K562 (cell line): ENCODE data around the gene ATF4. TPM values are rescaled to one million over a fixed set of nuclear protein-coding genes. Genes with fewer than 3 reads are reported as not detected.

Source experiments
- ATAC-seq: fragments of 200-7000 bp; cut with Tn5 transposase; 3 replicates; pipeline ENCODE4 v1.9.1; 2020; ENCODE audit warnings: moderate library complexity
- BruUV-seq: library from RNA; stranded (reverse); fragments of 400-500 nt; replicated peaks from 2 replicates; lab custom pipeline; 2021; lab: Mats Ljungman, UMichigan
- CTCF ChIA-PET: fragments of 300-600 bp; formaldehyde crosslinking; extraction: SDS; loops from one replicate; lab custom pipeline; 2021; ENCODE audit warnings: low intra/inter-chr PET ratio; lab: Yijun Ruan, JAX
- POLR2A ChIA-PET: fragments of 300-600, 350-650 bp; sonication (Branson Sonifier 250); formaldehyde crosslinking; extraction: SDS; loops from one replicate; lab custom pipeline; 2021; ENCODE audit warnings: antibody characterized with exemption, inconsistent platforms; lab: Yijun Ruan, JAX
- DNase-seq, 4 experiments: peaks; one replicate each; pipeline versions ENCODE4 v3.0.0 to v3.0.0-alpha.2; 2011 to 2018; ENCODE audit warnings: low spot score in 3 of 4, mixed read lengths in 3 of 4; ENCODE audit errors: extremely low read depth in 1 of 4
- FAIRE-seq: peaks from 2 replicates; lab custom pipeline; 2011; peaks lifted over from hg19 to GRCh38; lab: Jason Lieb, UNC
- H2AFZ ChIP-seq: 2 replicates; pipeline ENCODE4 v1.6.0; 2011; ENCODE audit warnings: low read depth, low read length, control low read depth, inconsistent platforms
- H3K27ac ChIP-seq: fragments of 200-600 bp; 3 replicates; pipeline ENCODE4 v1.8.0; 2011; ENCODE audit warnings: low read depth, mild to moderate bottlenecking, control low read depth, inconsistent platforms, low read length, moderate library complexity, mixed read lengths; ENCODE audit errors: extremely low read depth
- H3K27me3 ChIP-seq, 2 experiments: fragments of 300-600 bp in 1 of 2; 2 replicates in 1 of 2; 3 replicates in 1 of 2; pipeline versions ENCODE4 v1.6.0 to v1.8.0; 2011; ENCODE audit warnings: inconsistent platforms in 2 of 2, low read length in 2 of 2, mild to moderate bottlenecking in 1 of 2, mixed read lengths in 1 of 2, moderate library complexity in 1 of 2; ENCODE audit not compliant: control insufficient read depth in 2 of 2, insufficient read depth in 2 of 2
- H3K36me3 ChIP-seq: fragments of 300-600 bp; 3 replicates; pipeline ENCODE4 v1.8.0; 2011; ENCODE audit warnings: mild to moderate bottlenecking, low read length, inconsistent platforms; ENCODE audit not compliant: control insufficient read depth, insufficient read depth
- H3K4me1 ChIP-seq, 2 experiments: fragments of 200-600 bp in 1 of 2; replicated peaks in 1 of 2; 2 replicates in 1 of 2; 3 replicates in 1 of 2; pipeline versions ENCODE4 v1.5.1 to v1.8.0; 2011; ENCODE audit warnings: inconsistent platforms in 2 of 2, low read length in 2 of 2, mild to moderate bottlenecking in 1 of 2, mixed read lengths in 1 of 2, moderate library complexity in 1 of 2; ENCODE audit not compliant: control insufficient read depth in 2 of 2, insufficient read depth in 2 of 2
- H3K4me2 ChIP-seq: 2 replicates; pipeline ENCODE4 v1.6.1; 2011; ENCODE audit warnings: low read length, control low read depth, inconsistent platforms, mixed read lengths; ENCODE audit not compliant: insufficient read depth
- H3K4me3 ChIP-seq: fragments of 200-600 bp; sonication (generic), shearing (Covaris generic); 2 replicates; pipeline ENCODE4 v1.5.1; 2016; ENCODE audit warnings: control low read depth, inconsistent platforms
- H3K79me2 ChIP-seq: fragments of 200-600 bp; 3 replicates; pipeline ENCODE4 v1.8.0; 2011; ENCODE audit warnings: low read length, inconsistent platforms; ENCODE audit not compliant: control insufficient read depth, insufficient read depth
- H3K9ac ChIP-seq, 2 experiments: 2 replicates each; pipeline versions ENCODE4 v1.6.0 to v1.6.1; 2011; ENCODE audit warnings: low read depth in 2 of 2, low read length in 2 of 2, control low read depth in 1 of 2, inconsistent platforms in 1 of 2, mild to moderate bottlenecking in 1 of 2, mixed read lengths in 1 of 2; ENCODE audit not compliant: insufficient read depth in 1 of 2
- H3K9me1 ChIP-seq: one replicate; pipeline ENCODE4 v1.6.0; 2011; ENCODE audit warnings: inconsistent platforms, mild to moderate bottlenecking, low read length, moderate library complexity; ENCODE audit not compliant: control insufficient read depth, insufficient read depth
- H3K9me3 ChIP-seq: replicated peaks from 2 replicates; pipeline ENCODE4 v1.5.1; 2011; ENCODE audit warnings: low read depth, low read length, inconsistent platforms; ENCODE audit not compliant: control insufficient read depth, insufficient read depth
- H4K20me1 ChIP-seq: replicated peaks from 2 replicates; pipeline ENCODE4 v1.6.1; 2011; ENCODE audit warnings: low read length, inconsistent platforms, mixed read lengths; ENCODE audit not compliant: control insufficient read depth, insufficient read depth
- CEBPB ChIP-seq: fragments of 450-650 bp; IDR thresholded peaks from 2 replicates; pipeline ENCODE4 v1.6.1; 2016; ENCODE audit warnings: missing genetic modification characterization, missing compliant biosample characterization
- COPS2 ChIP-seq: fragments of 450-650 bp; conservative IDR thresholded peaks from 2 replicates; pipeline ENCODE4 v1.6.1; 2016; ENCODE audit warnings: mild to moderate bottlenecking, moderate library complexity
- HCFC1 ChIP-seq: IDR thresholded peaks from 2 replicates; pipeline ENCODE4 v1.6.1; 2012; ENCODE audit warnings: low read depth, low read length, improper control_type of control experiment
- HDAC3 ChIP-seq: fragments of 450-650 bp; IDR thresholded peaks from 2 replicates; pipeline ENCODE4 v1.6.1; 2018; ENCODE audit warnings: borderline replicate concordance, mild to moderate bottlenecking, moderate library complexity; ENCODE audit not compliant: partially characterized antibody
- IRF1 ChIP-seq: sonication (generic); formaldehyde crosslinking; IDR thresholded peaks from 2 replicates; pipeline ENCODE4 v1.8.0; 2022; ENCODE audit warnings: missing genetic modification reagents, mild to moderate bottlenecking, borderline replicate concordance
- LCOR ChIP-seq: sonication (generic); formaldehyde crosslinking; IDR thresholded peaks from 2 replicates; pipeline ENCODE4 v1.8.0; 2022; ENCODE audit warnings: mild to moderate bottlenecking, missing genetic modification reagents
- NUFIP1 ChIP-seq: fragments of 450-650 bp; IDR thresholded peaks from 2 replicates; pipeline ENCODE4 v1.6.1; 2018; ENCODE audit not compliant: partially characterized antibody
- OTX1 ChIP-seq: fragments of 450-650 bp; formaldehyde crosslinking; IDR thresholded peaks from 2 replicates; pipeline ENCODE4 v1.4.0; 2022; ENCODE audit warnings: mild to moderate bottlenecking
- POLR3A ChIP-seq: IDR thresholded peaks from 2 replicates; pipeline ENCODE4 v1.6.1; 2011; ENCODE audit warnings: borderline replicate concordance, mild to moderate bottlenecking, moderate library complexity; ENCODE audit not compliant: insufficient read length, insufficient read depth; ENCODE audit errors: extremely low read depth
- RNF219 ChIP-seq: fragments of 250-450 bp; sonication (Bioruptor Pico); IDR thresholded peaks from 2 replicates; pipeline ENCODE4 v1.5.0; 2022; ENCODE audit warnings: mild to moderate bottlenecking
- SMAD4 ChIP-seq: fragments of 250-450 bp; sonication (Bioruptor Pico); conservative IDR thresholded peaks from 2 replicates; pipeline ENCODE4 v1.8.0; 2021; ENCODE audit warnings: inconsistent platforms, mild to moderate bottlenecking, moderate library complexity
- SREBF1 ChIP-seq: fragments of 150-350 bp; IDR thresholded peaks from 2 replicates; pipeline ENCODE4 v1.6.1; 2014; ENCODE audit warnings: antibody characterized with exemption, low read depth, low read length, borderline replicate concordance
- TEAD1 ChIP-seq, 2 experiments: fragments of 450-650 bp in 1 of 2; sonication (generic) in 1 of 2; formaldehyde crosslinking; IDR thresholded peaks; 2 replicates each; pipeline versions ENCODE4 v1.4.0 to v1.8.0; 2020 to 2022; ENCODE audit warnings: mild to moderate bottlenecking in 2 of 2, missing genetic modification reagents in 1 of 2
- ZNF165 ChIP-seq: fragments of 250-450 bp; sonication (Bioruptor Pico); IDR thresholded peaks from 2 replicates; pipeline ENCODE4 v1.4.0; 2020; ENCODE audit warnings: borderline replicate concordance
- ZNF354B ChIP-seq: fragments of 250-450 bp; sonication (Bioruptor Pico); IDR thresholded peaks from 2 replicates; pipeline ENCODE4 v1.4.0; 2020
- ZNF583 ChIP-seq: fragments of 250-450 bp; sonication (Bioruptor Pico); IDR thresholded peaks from 2 replicates; pipeline ENCODE4 v1.4.0; 2020
- ZNF75A ChIP-seq: fragments of 450-650 bp; formaldehyde crosslinking; IDR thresholded peaks from 2 replicates; pipeline ENCODE4 v1.4.0; 2020; ENCODE audit warnings: mild to moderate bottlenecking
- WGBS: fragments of 100-300 bp; shearing (Covaris generic); methylation state at CpG from one replicate; pipeline ENCODE4 v1.1.6; 2016; ENCODE audit warnings: low coverage, mixed read lengths; ENCODE audit not compliant: insufficient coverage; ENCODE audit errors: missing lambda C conversion rate; 5-methylcytosine and 5-hydroxymethylcytosine counted together
- in situ Hi-C: fragments of 300-500 bp; cut with MboI; formaldehyde crosslinking; loops from 4 replicates; pipeline ENCODE4 v1.15.0; 2018; ENCODE audit warnings: inconsistent platforms, mixed read lengths
- intact Hi-C: fragments of 100-400 bp; cut with micrococcal nuclease; formaldehyde crosslinking; loops from 2 replicates; pipeline ENCODE4 v1.14.2; 2022
- polyA plus RNA-seq, 8 experiments: library from polyadenylated mRNA; depleted of rRNA in 4 of 8; stranded (reverse) in 5 of 8; unstranded in 3 of 8; fragments of >200 nt; fragmentation: Nextera tagmentation in 2 of 8; fragmentation: Illumina TruSeq in 1 of 8; extraction: Ambion mirVana in 2 of 8; extraction: Trizol in 1 of 8; gene quantifications; 2 replicates each; pipeline versions ENCODE4 v1.2.1 to v1.2.3, GENCODE V29; 2011 to 2014; ENCODE audit warnings: inconsistent platforms in 1 of 8, missing spikeins in 1 of 8
- total RNA-seq, 7 experiments: library from RNA; depleted of rRNA in 6 of 7; stranded (reverse); fragments of >200 nt in 6 of 7; fragmentation: Illumina TruSeq in 2 of 7; extraction: Trizol in 2 of 7; gene quantifications; 2 replicates each; pipeline versions ENCODE4 v1.2.1 to v1.2.3, GENCODE V29; 2011 to 2021; ENCODE audit warnings: low replicate concordance in 1 of 7
- TF ChIP-seq, protein P1 (sequence below): fragments of 250-450 bp; sonication (Bioruptor Pico); IDR thresholded peaks from 2 replicates; pipeline ENCODE4 v1.5.0; 2020; ENCODE audit warnings: mild to moderate bottlenecking, borderline replicate concordance

The ATF4 gene
- total and polyA plus RNA-seq, 9 of the 15 experiments (the other 6 are each of a cell fraction or from before 2014, with no cell fraction given) = 93.1 to 723 (median 355) TPM

DNA sequence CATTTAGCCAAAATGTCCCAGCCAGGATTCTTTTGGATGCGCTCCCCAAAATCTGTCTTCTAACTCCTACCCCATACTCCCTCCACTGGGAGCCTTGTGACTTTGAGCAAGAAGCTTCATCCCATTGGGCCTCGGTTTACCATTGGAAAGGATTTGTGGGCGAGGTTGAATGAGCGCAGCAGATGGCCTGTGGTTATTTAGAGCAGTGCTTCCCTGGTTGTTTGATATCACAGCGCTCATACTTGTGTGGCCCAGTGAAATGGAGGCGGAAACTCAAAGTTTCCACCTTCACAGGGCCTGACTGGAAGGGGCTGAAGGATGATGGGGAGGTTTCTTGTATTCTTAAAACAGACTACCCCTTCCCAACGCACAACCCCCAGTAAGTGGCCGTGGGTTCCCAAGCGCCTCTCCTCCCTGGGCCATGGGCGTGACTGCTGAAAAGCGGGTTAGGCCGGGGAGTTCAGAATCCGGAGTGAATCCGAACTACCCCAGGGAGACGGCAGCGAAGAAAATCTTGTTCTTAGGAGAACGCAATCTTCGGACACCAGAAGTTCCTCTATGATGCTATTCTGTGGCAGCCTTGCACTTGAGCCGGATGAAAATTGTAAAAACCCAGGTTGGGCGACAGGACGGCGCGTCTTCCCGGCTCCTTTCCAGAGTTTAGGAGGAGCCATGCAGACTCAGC is 1.2 kb upstream of the ATF4 start:
- H3K79me2 ChIP-seq = peaks cover 74% of the 10 kb centered on the region
- intact Hi-C loops (loop anchor here (2.0 to 5.0 kb wide), 3 partner anchors 22 to 132 kb away; no protein-coding TSS in a partner anchor), in situ Hi-C loops (no loop called here)
- FAIRE-seq = peak; percentile 11
- ChIA-PET CTCF (interaction anchor here (1.0 kb wide), 1 partner anchor 1467 kb away, joined by 3 read pairs; no protein-coding TSS in a partner anchor), POLR2A (interaction anchor here (0.6 to 6.1 kb wide), 28 partner anchors 8 to 1156 kb away, joined by 3 to 106 read pairs (median 4); partner anchors contain the start of genes MIEF1 and RPL3)
- no peaks in the 10 kb centered on the region for H3K27me3 ChIP-seq
- peak; percentile 37 for ATAC-seq
- H4K20me1 ChIP-seq = peaks cover 32% of the 10 kb centered on the region
- peak overlapping the region; percentile 99 to 100 for H3K9ac ChIP-seq
- no TSS peak for BruUV-seq
- peaks cover 23 to 31% of the 10 kb centered on the region in 2 experiments; a peak in 4 of 5 replicates for H3K4me1 ChIP-seq
- 4% methylated on average over 22 of the region's 24 CpGs for WGBS
- no peaks in the 10 kb centered on the region for H3K9me3 ChIP-seq
- peaks cover 68% of the 10 kb centered on the region for H3K36me3 ChIP-seq
- peak overlapping the region; percentile 99 for H3K4me3 ChIP-seq
- H2AFZ ChIP-seq = peak overlapping the region; percentile 84
- peak overlapping the region; percentile 97 for H3K4me2 ChIP-seq
- H3K27ac ChIP-seq = peak overlapping the region; percentile 100
- peak in 2 of 4 experiments; percentile 52 to 62 for DNase-seq
- H3K9me1 ChIP-seq = no peaks in the 10 kb centered on the region
- TF ChIP-seq SREBF1 (no peak), SMAD4 (CRISPR knock-in tag) (peak; percentile 58; the same call in 1 of the 2 replicates), ZNF354B (CRISPR knock-in tag) (no peak), HCFC1 (no peak), TEAD1 (CRISPR knock-in tag; IDR thresholded peaks at IDR 0.05) (0 out of 4 replicates have a peak, but pooled peaks of 1 of the 2 experiments have one; percentile 11), COPS2 (no peak), HDAC3 (peak; percentile 92), ZNF165 (CRISPR knock-in tag) (no peak), RNF219 (CRISPR knock-in tag) (no peak), OTX1 (CRISPR knock-in tag) (no peak), LCOR (CRISPR knock-in tag) (no peak), IRF1 (CRISPR knock-in tag) (no peak), CEBPB (tag) (no peak), POLR3A (no peak), ZNF583 (CRISPR knock-in tag) (no peak), ZNF75A (CRISPR knock-in tag) (no peak), NUFIP1 (no peak)
- TF ChIP-seq, protein P1, sequence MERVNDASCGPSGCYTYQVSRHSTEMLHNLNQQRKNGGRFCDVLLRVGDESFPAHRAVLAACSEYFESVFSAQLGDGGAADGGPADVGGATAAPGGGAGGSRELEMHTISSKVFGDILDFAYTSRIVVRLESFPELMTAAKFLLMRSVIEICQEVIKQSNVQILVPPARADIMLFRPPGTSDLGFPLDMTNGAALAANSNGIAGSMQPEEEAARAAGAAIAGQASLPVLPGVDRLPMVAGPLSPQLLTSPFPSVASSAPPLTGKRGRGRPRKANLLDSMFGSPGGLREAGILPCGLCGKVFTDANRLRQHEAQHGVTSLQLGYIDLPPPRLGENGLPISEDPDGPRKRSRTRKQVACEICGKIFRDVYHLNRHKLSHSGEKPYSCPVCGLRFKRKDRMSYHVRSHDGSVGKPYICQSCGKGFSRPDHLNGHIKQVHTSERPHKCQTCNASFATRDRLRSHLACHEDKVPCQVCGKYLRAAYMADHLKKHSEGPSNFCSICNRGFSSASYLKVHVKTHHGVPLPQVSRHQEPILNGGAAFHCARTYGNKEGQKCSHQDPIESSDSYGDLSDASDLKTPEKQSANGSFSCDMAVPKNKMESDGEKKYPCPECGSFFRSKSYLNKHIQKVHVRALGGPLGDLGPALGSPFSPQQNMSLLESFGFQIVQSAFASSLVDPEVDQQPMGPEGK (CRISPR knock-in tag) = no peak
